Stimulated activated CD4-positive, alpha-beta T cell treated with anti-CD3 and anti-CD28 coated beads, Interleukin-4, amount 100 ng/mL, for 1 hour (primary cell): Measurements from ENCODE around the gene GMNC.
A peak's percentile ranks its signal among the peaks of the same experiment; 100 is the strongest.
"Not testable (repeated sequence)": the region's sequence is repeated elsewhere in the genome, so short reads cannot be mapped to it uniquely, and the experiment has no call there.

ENCODE experiments used
- DNase-seq: peaks from one replicate; pipeline ENCODE4 v3.0.0-alpha.2; 2020

GMNC gene

GRCh38 chr3:190862209-190863118 lies at the start of gene GMNC:
GMNC (minus strand) TSS chr3:190862694; CDS start chr3:190862615, 79 bp downstream.
- DNase-seq, result peak; percentile 36

- DNase-seq, result no peak
Observed at GRCh38 chr3:190911382-190911781, 48.9 kb upstream of the GMNC start.

GRCh38 chr3:190909908-190910307 lies 47.4 kb upstream of the GMNC start:
- DNase-seq, result no peak

- no peak for DNase-seq
Observed at GRCh38 chr3:190903156-190903555, 40.7 kb upstream of the GMNC start.

GRCh38 chr3:190902292-190902691 lies 39.8 kb upstream of the GMNC start:
- no peak for DNase-seq

GRCh38 chr3:190892395-190892902 lies 30.0 kb upstream of the GMNC start:
- DNase-seq, result no peak

GRCh38 chr3:190886945-190887344 lies 24.5 kb upstream of the GMNC start:
- DNase-seq, result no peak

GRCh38 chr3:190883973-190884832 lies 21.7 kb upstream of the GMNC start:
- DNase-seq, result peak; percentile 7

GRCh38 chr3:190883141-190883540 lies 20.6 kb upstream of the GMNC start:
- DNase-seq, result no peak

GRCh38 chr3:190877925-190878324 lies 15.4 kb upstream of the GMNC start:
- peak; percentile 4 for DNase-seq

- DNase-seq, result not testable (repeated sequence)
Observed at GRCh38 chr3:190876433-190876832, 13.9 kb upstream of the GMNC start.

- not testable (repeated sequence) for DNase-seq
Observed at GRCh38 chr3:190875061-190875460, 12.6 kb upstream of the GMNC start.

- no peak for DNase-seq
Observed at GRCh38 chr3:190870127-190870526, 7.6 kb upstream of the GMNC start.

- no peak for DNase-seq
Observed at GRCh38 chr3:190867071-190867470, 4.6 kb upstream of the GMNC start.

- DNase-seq, result no peak
Observed at GRCh38 chr3:190865828-190866227, 3.3 kb upstream of the GMNC start.

GRCh38 chr3:190865419-190865818 lies 2.9 kb upstream of the GMNC start:
- no peak for DNase-seq

GRCh38 chr3:190864002-190864401 lies 1.5 kb upstream of the GMNC start:
- DNase-seq, result no peak

GRCh38 chr3:190863119-190863465 lies 598 bp upstream of the GMNC start:
- DNase-seq, result no peak

GRCh38 chr3:190860521-190860920 lies 2.0 kb downstream of the GMNC start:
- DNase-seq, result no peak

- DNase-seq, result no peak
Observed at GRCh38 chr3:190855151-190855550, 7.3 kb downstream of the GMNC start.

GRCh38 chr3:190854062-190854461 lies 8.4 kb downstream of the GMNC start:
- no peak for DNase-seq

GRCh38 chr3:190853464-190853863 lies 9.0 kb downstream of the GMNC start:
- no peak for DNase-seq

- DNase-seq, result no peak
Observed at GRCh38 chr3:190849607-190850006, 12.9 kb downstream of the GMNC start.

GRCh38 chr3:190848870-190849269 lies 13.6 kb downstream of the GMNC start:
- DNase-seq, result no peak
